Middle frontal gyrus (tissue), 1 donor: ENCODE measurements around the gene SEPTIN6.

Experiments
- DNase-seq: peaks from one replicate; pipeline ENCODE4 v3.0.0-alpha.2; 2015; ENCODE audit warnings: low spot score; ENCODE audit errors: extremely low spot score

SEPTIN6 gene

GRCh38 chrX:119655125-119655524 lies 37.8 kb downstream of the SEPTIN6 start:
- no peak for DNase-seq

DNA sequence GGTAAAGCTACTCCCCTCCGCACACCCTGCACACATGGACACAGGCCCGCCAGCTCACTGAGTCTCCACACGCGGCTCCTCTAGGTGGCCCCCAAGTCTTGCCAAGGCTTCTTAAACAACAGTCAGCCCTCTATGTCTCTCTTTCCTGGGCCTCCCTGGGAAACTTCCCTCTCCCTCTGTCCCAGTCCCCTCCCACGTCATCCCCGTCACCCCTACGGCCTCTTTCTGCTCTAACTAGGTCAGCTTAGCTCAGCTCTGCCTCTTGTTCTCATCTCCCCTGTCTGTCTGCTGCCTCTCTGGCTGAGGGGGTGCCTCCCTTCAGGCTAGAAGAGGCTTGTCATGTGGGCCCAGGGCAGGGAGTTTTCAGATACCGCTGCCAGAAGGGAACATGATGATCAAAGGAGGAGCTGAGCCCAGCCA lies 38.8 kb downstream of the SEPTIN6 start:
- no peak for DNase-seq

DNA sequence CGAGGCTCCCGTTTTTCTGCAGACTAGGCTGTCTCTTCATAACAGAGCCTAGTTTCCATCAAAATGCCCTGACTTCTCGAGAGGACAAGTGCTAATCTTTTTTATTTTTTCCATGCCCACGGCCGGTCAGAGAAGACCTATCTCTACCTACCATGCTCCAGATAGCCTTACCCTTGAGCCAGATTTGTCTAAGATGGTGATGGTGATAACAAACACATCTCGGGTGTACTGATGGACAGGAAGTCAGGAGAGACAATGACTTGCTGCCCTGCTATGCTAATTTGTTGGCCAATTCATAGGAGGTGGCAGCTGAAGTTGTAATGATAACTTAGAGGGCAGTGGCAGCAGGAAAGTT lies 44.6 kb downstream of the SEPTIN6 start:
- no peak for DNase-seq

DNA sequence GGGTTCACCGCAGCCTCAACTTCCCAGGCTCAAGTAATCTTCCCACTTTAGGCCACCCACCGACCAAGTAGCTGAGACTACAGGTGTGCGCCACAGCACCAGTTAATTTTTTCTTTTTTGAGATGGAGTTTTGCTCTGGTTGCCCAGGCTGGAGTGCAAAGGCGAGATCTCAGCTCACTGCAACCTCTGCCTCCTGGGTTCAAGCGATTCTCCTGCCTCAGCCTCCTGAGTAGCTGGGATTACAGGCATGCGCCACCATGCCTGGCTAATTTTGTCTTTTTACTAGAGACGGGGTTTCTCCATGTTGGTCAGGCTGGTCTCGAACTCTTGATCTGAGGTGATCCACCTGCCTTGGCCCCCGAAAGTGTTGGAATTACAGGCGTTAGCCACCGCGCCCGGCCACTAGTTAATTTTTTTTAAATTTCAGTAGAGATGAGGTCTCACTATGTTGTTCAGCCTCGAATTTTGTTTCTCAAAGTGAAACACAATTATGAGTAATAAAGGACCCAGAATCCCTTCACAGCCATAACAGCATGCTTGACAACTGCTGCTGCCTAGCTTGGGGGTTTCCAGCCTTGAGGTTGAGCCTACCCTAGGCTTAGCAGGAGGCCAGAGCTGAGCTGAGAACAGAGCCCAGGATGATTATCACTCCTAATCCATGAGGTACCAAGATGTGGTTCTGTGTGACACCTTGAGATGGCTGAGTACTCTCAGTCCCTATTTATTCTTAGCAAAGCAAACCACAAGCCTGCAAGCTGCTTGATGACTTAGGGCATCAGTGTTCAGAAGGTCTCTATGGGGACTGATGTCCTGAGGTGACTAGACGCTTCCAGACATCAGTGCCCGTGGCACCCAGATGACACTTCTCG lies 45.2 kb downstream of the SEPTIN6 start:
- no peak for DNase-seq

DNA sequence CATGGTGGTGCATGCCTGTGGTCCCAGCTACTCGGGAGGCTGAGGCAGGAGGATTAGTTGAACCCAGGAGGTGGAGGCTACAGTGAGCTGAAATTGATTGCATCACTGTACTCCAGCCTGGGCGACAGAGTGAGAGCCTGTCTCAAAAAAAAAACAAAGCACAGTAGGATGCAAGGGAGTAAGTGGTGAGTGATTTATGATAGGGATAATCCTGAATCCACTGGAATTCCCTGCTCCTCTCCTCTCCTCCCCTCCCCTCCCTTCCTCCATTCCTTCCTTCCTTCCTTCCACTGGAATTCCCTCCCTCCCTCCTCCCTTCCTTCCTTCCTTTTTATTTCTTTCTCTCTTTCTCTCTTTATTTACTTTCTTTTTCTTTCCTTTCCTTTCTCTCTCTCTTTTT lies 45.9 kb downstream of the SEPTIN6 start:
- no peak for DNase-seq

- DNase-seq, result no peak
Observed at GRCh38 chrX:119646515-119646914, 46.5 kb downstream of the SEPTIN6 start.

- DNase-seq, result no peak
Observed at GRCh38 chrX:119643696-119644095, 49.3 kb downstream of the SEPTIN6 start.
